Keratinocyte (primary cell): ENCODE data around the gene DLGAP1. TPM values are rescaled to one million over a fixed set of nuclear protein-coding genes. Genes with fewer than 3 reads are reported as not detected.

ENCODE experiments used
- DNase-seq: peaks from one replicate; pipeline ENCODE4 v3.0.0-alpha.2; 2011; ENCODE audit warnings: low read depth, missing footprints, low spot score
- FAIRE-seq: peaks from 2 replicates; lab custom pipeline; 2011; peaks lifted over from hg19 to GRCh38; lab: Jason Lieb, UNC
- H2AFZ ChIP-seq: 2 replicates; pipeline ENCODE4 v1.6.0; 2012; ENCODE audit warnings: low read length, control low read depth, inconsistent platforms; ENCODE audit not compliant: control insufficient read depth
- H3K27ac ChIP-seq: 2 replicates; pipeline ENCODE4 v1.5.1; 2011; ENCODE audit warnings: low read length; ENCODE audit not compliant: control insufficient read depth, insufficient read depth
- H3K27me3 ChIP-seq: 3 replicates; pipeline ENCODE4 v1.6.0; 2011; ENCODE audit warnings: low read length; ENCODE audit not compliant: control insufficient read depth, insufficient read depth; ENCODE audit errors: extremely low read depth
- H3K36me3 ChIP-seq, 2 experiments: 2 replicates in 1 of 2; 3 replicates in 1 of 2; pipeline ENCODE4 v1.5.1; 2011; ENCODE audit warnings: low read length in 2 of 2, mild to moderate bottlenecking in 1 of 2; ENCODE audit not compliant: control insufficient read depth in 2 of 2, insufficient read depth in 2 of 2; ENCODE audit errors: extremely low read depth in 1 of 2
- H3K4me1 ChIP-seq: 3 replicates; pipeline ENCODE4 v1.5.1; 2011; ENCODE audit warnings: low read length; ENCODE audit not compliant: control insufficient read depth, insufficient read depth; ENCODE audit errors: extremely low read depth
- H3K4me2 ChIP-seq: 3 replicates; pipeline ENCODE4 v1.6.0; 2011; ENCODE audit warnings: low read depth, low read length; ENCODE audit not compliant: control insufficient read depth, insufficient read depth; ENCODE audit errors: extremely low read depth
- H3K4me3 ChIP-seq, 3 experiments: fragments of 200-600 bp in 1 of 3; sonication (generic) in 1 of 3; 2 replicates in 2 of 3; 3 replicates in 1 of 3; pipeline ENCODE4 v1.5.1; 2011 to 2016; ENCODE audit warnings: low read length in 3 of 3, mild to moderate bottlenecking in 3 of 3, control low read depth in 2 of 3, inconsistent platforms in 1 of 3, low read depth in 1 of 3, mixed read lengths in 1 of 3, mixed run types in 1 of 3, moderate library complexity in 1 of 3; ENCODE audit not compliant: control insufficient read depth in 2 of 3, insufficient read depth in 2 of 3; ENCODE audit errors: extremely low read depth in 1 of 3
- H3K79me2 ChIP-seq: 2 replicates; pipeline ENCODE4 v1.6.0; 2012; ENCODE audit warnings: low read length; ENCODE audit not compliant: control insufficient read depth, insufficient read depth
- H3K9ac ChIP-seq: 3 replicates; pipeline ENCODE4 v1.6.0; 2011; ENCODE audit warnings: low read length; ENCODE audit not compliant: control insufficient read depth, insufficient read depth; ENCODE audit errors: extremely low read depth
- H3K9me1 ChIP-seq: 3 replicates; pipeline ENCODE4 v1.6.0; 2011; ENCODE audit warnings: low read length; ENCODE audit not compliant: control insufficient read depth, insufficient read depth; ENCODE audit errors: extremely low read depth
- H3K9me3 ChIP-seq: 2 replicates; pipeline ENCODE4 v1.5.1; 2012; ENCODE audit warnings: low read depth, low read length; ENCODE audit not compliant: control insufficient read depth
- H4K20me1 ChIP-seq: 3 replicates; pipeline ENCODE4 v1.6.0; 2011; ENCODE audit warnings: low read length; ENCODE audit not compliant: control insufficient read depth, insufficient read depth; ENCODE audit errors: extremely low read depth
- EZH2 ChIP-seq: IDR thresholded peaks from one replicate; pipeline ENCODE4 v1.6.1; 2012; ENCODE audit warnings: inconsistent platforms, mild to moderate bottlenecking, low read length, moderate library complexity
- dilution Hi-C: fragments of 300-500 bp; cut with MboI; formaldehyde crosslinking; loops from one replicate; pipeline ENCODE4 v1.7.0; 2020; ENCODE audit warnings: low sequenced_read_pairs; ENCODE audit not compliant: extremely low pct_ligation_motif_present
- polyA plus RNA-seq, 5 experiments: library from polyadenylated mRNA; depleted of rRNA in 3 of 5; stranded (reverse) in 3 of 5; stranded (forward) in 1 of 5; unstranded in 1 of 5; fragments of >200 nt; gene quantifications; 1 replicate in 1 of 5; 2 replicates in 3 of 5; 3 replicates in 1 of 5; pipeline versions ENCODE4 v1.2.1 to v1.2.3, GENCODE V29; 2011 to 2012; ENCODE audit warnings: missing spikeins in 2 of 5, low read depth in 1 of 5, low replicate concordance in 1 of 5
- TF ChIP-seq, protein P1 (sequence below), 3 experiments: IDR thresholded peaks in 1 of 3; conservative IDR thresholded peaks in 1 of 3; optimal IDR thresholded peaks in 1 of 3; 2 replicates in 2 of 3; 3 replicates in 1 of 3; pipeline versions ENCODE3 to v1.5.1; 2011; ENCODE audit warnings: low read length in 3 of 3, mild to moderate bottlenecking in 3 of 3, moderate library complexity in 2 of 3, control low read depth in 1 of 3, inconsistent platforms in 1 of 3; ENCODE audit not compliant: insufficient read depth in 2 of 3; ENCODE audit errors: extremely low read depth in 1 of 3

The DLGAP1 gene
- polyA plus RNA-seq, 1 donor (not counting 4 experiments of a cell fraction or from before 2014, with no cell fraction given) = not detected

DNA sequence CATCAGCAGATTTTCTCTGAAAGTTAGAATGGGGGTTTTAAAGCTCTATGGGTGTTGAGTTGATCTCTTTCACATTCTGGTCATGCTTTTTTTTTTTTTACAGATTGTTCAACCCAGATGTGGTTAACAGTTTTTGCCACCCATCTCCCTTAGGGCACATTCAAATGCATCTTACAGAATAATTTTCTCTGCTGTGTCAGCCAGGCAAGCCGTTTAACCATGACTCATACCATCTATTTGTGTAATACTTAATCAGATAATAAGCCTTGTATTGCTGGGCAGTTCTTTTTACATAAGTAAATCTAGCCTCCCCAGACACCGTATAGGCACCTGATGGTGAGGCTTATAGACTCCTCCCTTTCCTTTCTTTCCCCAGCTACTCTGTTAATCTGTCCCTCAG is 943.1 kb downstream of the DLGAP1 start:
- Histone ChIP-seq H3K27me3 (no peaks in the 10 kb centered on the region), H3K4me2 (peak overlapping the region; percentile 44), H3K4me3 (no peak overlapping the region), H3K27ac (no peak overlapping the region), H3K36me3 (no peaks in the 10 kb centered on the region), H3K4me1 (peaks cover 25% of the 10 kb centered on the region), H3K9ac (no peak overlapping the region), H3K9me1 (no peaks in the 10 kb centered on the region), H2AFZ (no peak overlapping the region), H3K9me3 (no peaks in the 10 kb centered on the region), H3K79me2 (no peaks in the 10 kb centered on the region), H4K20me1 (no peaks in the 10 kb centered on the region)
- DNase-seq (peak; percentile 23), FAIRE-seq (peak; percentile 82)
- dilution Hi-C loops = no loop called here
- no peak for TF ChIP-seq EZH2
- TF ChIP-seq, protein P1, sequence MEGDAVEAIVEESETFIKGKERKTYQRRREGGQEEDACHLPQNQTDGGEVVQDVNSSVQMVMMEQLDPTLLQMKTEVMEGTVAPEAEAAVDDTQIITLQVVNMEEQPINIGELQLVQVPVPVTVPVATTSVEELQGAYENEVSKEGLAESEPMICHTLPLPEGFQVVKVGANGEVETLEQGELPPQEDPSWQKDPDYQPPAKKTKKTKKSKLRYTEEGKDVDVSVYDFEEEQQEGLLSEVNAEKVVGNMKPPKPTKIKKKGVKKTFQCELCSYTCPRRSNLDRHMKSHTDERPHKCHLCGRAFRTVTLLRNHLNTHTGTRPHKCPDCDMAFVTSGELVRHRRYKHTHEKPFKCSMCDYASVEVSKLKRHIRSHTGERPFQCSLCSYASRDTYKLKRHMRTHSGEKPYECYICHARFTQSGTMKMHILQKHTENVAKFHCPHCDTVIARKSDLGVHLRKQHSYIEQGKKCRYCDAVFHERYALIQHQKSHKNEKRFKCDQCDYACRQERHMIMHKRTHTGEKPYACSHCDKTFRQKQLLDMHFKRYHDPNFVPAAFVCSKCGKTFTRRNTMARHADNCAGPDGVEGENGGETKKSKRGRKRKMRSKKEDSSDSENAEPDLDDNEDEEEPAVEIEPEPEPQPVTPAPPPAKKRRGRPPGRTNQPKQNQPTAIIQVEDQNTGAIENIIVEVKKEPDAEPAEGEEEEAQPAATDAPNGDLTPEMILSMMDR (optimal IDR thresholded peaks at IDR 0.05 in 1 of 3, IDR thresholded peaks at IDR 0.05 in 1 of 3, conservative IDR thresholded peaks at IDR 0.05 in 1 of 3; ENCODE audit: extremely low read depth in 1 of 3, insufficient read depth in 2 of 3, low read length in 3 of 3) = no peak

DNA sequence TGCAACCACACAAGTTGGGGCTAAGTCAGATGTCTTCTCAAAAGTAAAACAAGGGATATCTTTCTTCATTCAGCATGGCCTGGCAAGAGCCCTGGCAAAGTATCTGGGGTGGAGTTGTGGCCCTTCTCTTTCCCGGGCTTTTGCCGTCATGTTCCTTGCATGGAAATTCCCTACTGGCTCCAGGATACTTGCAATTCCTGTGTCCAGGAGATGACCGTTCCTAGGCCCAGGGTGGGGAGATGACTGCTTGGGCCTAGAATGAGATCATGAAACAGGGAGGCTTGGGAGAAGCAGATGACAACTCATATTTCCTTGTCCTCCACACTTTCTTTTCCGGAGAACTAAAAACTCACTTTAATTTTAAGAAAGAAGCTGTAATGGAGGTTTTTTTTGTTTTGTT is 944.2 kb downstream of the DLGAP1 start:
- no peak for FAIRE-seq
- no peak overlapping the region for H2AFZ ChIP-seq
- no peaks in the 10 kb centered on the region for H3K9me3 ChIP-seq
- no peak overlapping the region for H3K9ac ChIP-seq
- no peak overlapping the region for H3K4me3 ChIP-seq
- no peaks in the 10 kb centered on the region for H3K79me2 ChIP-seq
- no peak overlapping the region for H3K27ac ChIP-seq
- no peak overlapping the region for H3K4me2 ChIP-seq
- peaks cover 25% of the 10 kb centered on the region for H3K4me1 ChIP-seq
- H3K27me3 ChIP-seq = no peaks in the 10 kb centered on the region
- TF ChIP-seq, protein P1 (optimal IDR thresholded peaks at IDR 0.05 in 1 of 3, IDR thresholded peaks at IDR 0.05 in 1 of 3, conservative IDR thresholded peaks at IDR 0.05 in 1 of 3; ENCODE audit: extremely low read depth in 1 of 3, insufficient read depth in 2 of 3, low read length in 3 of 3) = no peak
- TF ChIP-seq EZH2 = no peak
- no peak for DNase-seq
- no peaks in the 10 kb centered on the region for H3K36me3 ChIP-seq
- dilution Hi-C loops = no loop called here
- no peaks in the 10 kb centered on the region for H4K20me1 ChIP-seq
- H3K9me1 ChIP-seq = no peaks in the 10 kb centered on the region
